ENCODE results near the gene SLAIN2. TPM values are rescaled to one million over a fixed set of nuclear protein-coding genes. Genes with fewer than 3 reads are reported as not detected.

The SLAIN2 gene
- total and polyA plus RNA-seq, 2 of the 4 experiments (the other 2 are of a cell fraction): 23.3 to 53.0 TPM

GRCh38 chr4:48449151-48449550, 107.8 kb downstream of the SLAIN2 start:
- intact Hi-C loops (cut with micrococcal nuclease): no loop called here
- H3K27ac ChIP-seq (ENCODE audit: insufficient read depth, low read length): no peak overlapping the region
- no peak overlapping the region for H2BK120ac ChIP-seq (ENCODE audit: low read depth, low read length)
- H3K27me3 ChIP-seq (ENCODE audit: control insufficient read depth, insufficient read depth, low read length): peaks cover 4% of the 10 kb centered on the region
- H3K9me3 ChIP-seq (ENCODE audit: control insufficient read depth, insufficient read depth, low read length): no peaks in the 10 kb centered on the region
- DNase-seq (no peak), ATAC-seq (ENCODE audit: low read depth) (no peak)
- no peak overlapping the region for H4K8ac ChIP-seq (ENCODE audit: low read depth in 2 of 2, low read length in 2 of 2)
- no peak overlapping the region for H2AK5ac ChIP-seq (ENCODE audit: low read depth, low read length)
- no peak overlapping the region for H4K91ac ChIP-seq (ENCODE audit: insufficient read depth, low read depth, low read length)
- no peak overlapping the region for H3K4me3 ChIP-seq (ENCODE audit: insufficient read depth, low read depth, low read length)
- no peaks in the 10 kb centered on the region for H3K4me1 ChIP-seq (ENCODE audit: control insufficient read depth, insufficient read depth, low read length)
- H2BK5ac ChIP-seq (ENCODE audit: low read depth, low read length, poor library complexity, severe bottlenecking): no peak overlapping the region
- H3K4me2 ChIP-seq (ENCODE audit: low read depth, low read length): no peak overlapping the region
- H3K9me1 ChIP-seq (ENCODE audit: insufficient read depth, low read length): no peaks in the 10 kb centered on the region
- in situ Hi-C loops (cut with MboI; ENCODE audit: low sequenced_read_pairs): no loop called here
- no peak overlapping the region for H4K5ac ChIP-seq (ENCODE audit: low read depth, low read length)
- no peak overlapping the region for H3K18ac ChIP-seq (ENCODE audit: low read depth, low read length)
- BruUV-seq (replicated peaks): no TSS peak
- CTCF ChIA-PET: interaction anchor here (1.0 kb wide), 1 partner anchor 64 kb away, joined by 3 read pairs; no protein-coding TSS in a partner anchor
- H2BK15ac ChIP-seq (ENCODE audit: low read depth, low read length): no peak overlapping the region
- dilution Hi-C loops (cut with HindIII; ENCODE audit: low sequenced_read_pairs, unreplicated experiment): no loop called here
- no peak overlapping the region for H3K56ac ChIP-seq (ENCODE audit: extremely low read depth, insufficient read depth, low read length)
- H2AK9ac ChIP-seq (replicated peaks; ENCODE audit: low read depth, low read length, poor library complexity): no peak overlapping the region
- no peak overlapping the region for H3K4ac ChIP-seq (ENCODE audit: low read depth, low read length)
- no peak overlapping the region for H2AFZ ChIP-seq (replicated peaks; ENCODE audit: low read length, poor library complexity)
- POLR2A ChIA-PET (ENCODE audit: unreplicated experiment): no interaction called here
- no peak overlapping the region for H3K9ac ChIP-seq (ENCODE audit: low read depth, low read length)
- no peaks in the 10 kb centered on the region for H3K36me3 ChIP-seq (ENCODE audit: control insufficient read depth, insufficient read depth, low read length)
- H3K14ac ChIP-seq (replicated peaks; ENCODE audit: low read depth, low read length): no peak overlapping the region
- H2BK20ac ChIP-seq (ENCODE audit: low read depth, low read length): no peak overlapping the region
- H3K23ac ChIP-seq (ENCODE audit: low read depth, low read length): no peak overlapping the region
- no peaks in the 10 kb centered on the region for H3K79me1 ChIP-seq (ENCODE audit: low read depth in 1 of 2, low read length in 2 of 2)
- TF ChIP-seq ELK1 (IDR thresholded peaks at IDR 0.05; ENCODE audit: borderline replicate concordance, low read depth, low read length) (no peak), SMC3 (IDR thresholded peaks at IDR 0.05; ENCODE audit: low read depth, low read length) (no peak), MAZ (IDR thresholded peaks at IDR 0.05; ENCODE audit: borderline replicate concordance, low read depth, low read length) (no peak), RFX5 (IDR thresholded peaks at IDR 0.05; ENCODE audit: low read depth, low read length) (no peak), MXI1 (IDR thresholded peaks at IDR 0.05; ENCODE audit: borderline replicate concordance, low read depth, low read length) (no peak), RCOR1 (IDR thresholded peaks at IDR 0.05; ENCODE audit: insufficient replicate concordance, low read length) (no peak), CHD1 (IDR thresholded peaks at IDR 0.05; ENCODE audit: low read depth, low read length) (no peak), CTCF (conservative IDR thresholded peaks at IDR 0.05; ENCODE audit: low read depth, low read length) (no peak), USF2 (IDR thresholded peaks at IDR 0.05; ENCODE audit: low read depth, low read length) (no peak), NFE2L2 (IDR thresholded peaks at IDR 0.05; ENCODE audit: low read depth, low read length) (no peak), MAFK (IDR thresholded peaks at IDR 0.05; ENCODE audit: low read depth, low read length) (no peak), POLR2A (IDR thresholded peaks at IDR 0.05; ENCODE audit: low read depth, low read length) (no peak), BHLHE40 (IDR thresholded peaks at IDR 0.05; ENCODE audit: low read depth, low read length) (no peak)
- no CpG with 5 or more reads among the region's 10 CpGs for WGBS, 2 experiments (ENCODE audit: extremely low coverage in 2 of 2, insufficient read length in 1 of 2)
- no peaks in the 10 kb centered on the region for H4K20me1 ChIP-seq (ENCODE audit: insufficient read depth, low read length)
